ENCODE results near the gene SYT8.
A peak's percentile ranks its signal among the peaks of the same experiment; 100 is the strongest.
"Not testable (repeated sequence)": the region's sequence is repeated elsewhere in the genome, so short reads cannot be mapped to it uniquely, and the experiment has no call there.

SYT8 gene

DNA sequence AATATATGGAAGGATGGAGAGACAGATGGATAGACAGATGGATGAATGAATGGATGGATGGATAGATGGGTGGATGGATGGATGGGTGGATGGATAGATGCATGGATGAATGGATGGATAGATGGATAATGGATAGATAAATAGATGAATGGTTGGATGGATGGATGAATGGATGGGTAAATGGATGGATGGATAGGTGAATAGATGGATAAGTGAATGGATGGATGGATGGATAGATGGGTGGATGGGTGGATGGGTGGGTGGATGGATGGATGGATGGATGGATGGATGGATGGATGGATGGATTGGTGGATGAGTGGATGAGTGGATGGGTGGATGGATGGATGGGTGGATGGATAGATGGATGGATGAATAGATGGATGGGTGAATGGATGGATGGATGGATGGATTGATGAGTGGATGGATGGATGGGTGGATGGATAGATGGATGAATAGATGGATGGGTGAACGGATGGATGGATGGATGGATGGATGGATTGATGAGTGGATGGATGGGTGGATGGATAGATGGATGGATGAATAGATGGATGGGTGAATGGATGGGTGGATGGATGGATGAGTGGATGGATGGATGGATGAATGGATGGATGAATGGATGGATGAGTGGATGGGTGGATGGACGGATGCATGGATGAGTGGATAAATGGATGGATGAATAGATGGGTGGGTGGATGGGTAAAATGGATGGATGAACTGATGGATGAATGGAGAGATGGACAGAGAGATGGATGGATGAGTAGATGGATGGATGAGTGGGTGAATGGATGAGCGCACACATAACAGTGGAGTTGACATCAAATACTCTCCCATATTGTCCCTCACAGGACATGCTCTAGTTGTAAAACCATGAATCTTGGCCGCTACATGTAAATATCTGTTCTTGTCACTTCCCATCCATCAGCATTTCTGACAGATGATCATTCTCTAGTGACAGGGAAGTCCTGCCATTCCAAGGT, 26.9 kb downstream of the SYT8 start:
- DNase-seq: no peak

DNA sequence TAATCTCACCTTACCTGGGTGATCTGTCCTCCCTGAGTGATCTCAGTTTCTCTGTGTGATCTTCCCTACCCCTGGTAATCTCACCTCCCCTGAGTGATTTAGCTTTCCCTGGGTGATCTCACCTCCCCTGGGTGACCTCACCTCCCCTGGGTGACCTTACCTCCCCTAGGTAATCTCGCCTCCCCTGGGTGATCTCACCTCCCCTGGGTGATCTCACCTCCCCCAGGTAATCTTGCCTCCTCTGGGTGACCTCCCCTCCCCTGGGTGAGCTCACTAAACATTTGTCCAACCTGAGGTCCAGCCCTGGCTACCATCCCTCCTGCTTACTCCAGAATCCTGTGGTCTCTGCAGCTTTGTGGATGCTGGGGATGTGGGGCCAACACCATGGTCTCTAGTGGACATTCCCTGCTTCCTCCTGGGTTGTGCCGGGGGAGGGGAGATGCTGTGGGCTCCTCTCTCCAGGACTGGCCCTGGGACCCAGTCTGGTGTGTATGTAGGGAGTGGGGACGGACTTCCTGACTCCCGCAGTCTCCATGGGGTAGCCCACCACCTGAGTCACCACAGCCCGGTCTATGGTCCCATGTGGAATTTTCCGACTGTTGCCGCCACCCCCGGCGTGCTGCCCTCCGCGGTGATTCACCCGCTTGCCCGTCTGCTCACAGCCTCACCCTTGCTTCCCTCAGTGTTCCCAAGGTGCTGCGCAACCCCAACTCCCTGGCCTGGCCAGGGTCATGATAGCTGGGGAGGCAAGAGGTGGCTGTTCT, 28.0 kb downstream of the SYT8 start:
- DNase-seq: no peak

GRCh38 chr11:1863352-1864216, 28.8 kb downstream of the SYT8 start:
- DNase-seq: peak; percentile 18

- DNase-seq: no peak
Observed at GRCh38 chr11:1864231-1864630, 29.4 kb downstream of the SYT8 start.

- DNase-seq: no peak
Observed at GRCh38 chr11:1864831-1865665, 30.3 kb downstream of the SYT8 start.

DNA sequence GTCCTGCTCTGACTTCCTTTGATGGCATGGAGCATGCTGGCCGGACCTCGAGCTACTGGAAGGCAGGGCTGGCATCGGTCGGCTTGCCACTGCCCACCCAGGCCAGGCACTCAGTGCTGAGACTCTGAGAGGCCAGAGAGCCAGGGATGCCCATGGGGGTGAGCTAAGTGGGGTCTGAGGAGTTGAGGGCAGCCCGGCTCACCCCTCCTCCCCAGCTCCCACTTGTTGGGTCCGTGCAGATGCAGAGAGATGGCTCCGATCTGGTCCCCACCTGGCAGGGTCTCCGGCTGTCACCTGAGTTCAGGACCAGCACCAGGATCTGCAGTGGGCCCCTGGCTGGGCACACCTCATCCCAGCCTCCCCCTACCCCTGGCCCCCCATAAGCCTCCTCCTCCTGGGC, 31.4 kb downstream of the SYT8 start:
- DNase-seq: no peak

DNA sequence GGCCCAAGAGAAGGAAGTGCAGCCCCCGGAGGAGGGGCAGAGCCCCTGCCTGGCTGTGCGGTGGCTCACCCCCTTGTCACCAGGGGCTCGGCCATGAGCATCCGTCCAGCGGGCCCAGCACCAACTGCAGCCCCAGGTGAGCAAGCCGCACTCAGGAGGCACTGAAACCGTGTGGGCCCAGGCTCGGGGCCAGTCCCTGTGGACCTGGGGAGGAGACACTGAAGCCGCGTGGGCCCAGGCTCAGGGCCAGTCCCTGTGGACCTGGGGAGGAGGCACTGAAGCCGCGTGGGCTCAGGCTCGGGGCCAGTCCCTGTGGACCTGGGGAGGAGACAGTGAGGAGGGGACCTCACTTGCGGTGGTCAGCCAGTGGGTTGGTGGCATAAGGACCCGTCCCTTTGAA, 32.0 kb downstream of the SYT8 start:
- no peak for DNase-seq

GRCh38 chr11:1867381-1867780, 32.6 kb downstream of the SYT8 start:
- no peak for DNase-seq

- DNase-seq: no peak
Observed at GRCh38 chr11:1868056-1868635, 33.4 kb downstream of the SYT8 start.

DNA sequence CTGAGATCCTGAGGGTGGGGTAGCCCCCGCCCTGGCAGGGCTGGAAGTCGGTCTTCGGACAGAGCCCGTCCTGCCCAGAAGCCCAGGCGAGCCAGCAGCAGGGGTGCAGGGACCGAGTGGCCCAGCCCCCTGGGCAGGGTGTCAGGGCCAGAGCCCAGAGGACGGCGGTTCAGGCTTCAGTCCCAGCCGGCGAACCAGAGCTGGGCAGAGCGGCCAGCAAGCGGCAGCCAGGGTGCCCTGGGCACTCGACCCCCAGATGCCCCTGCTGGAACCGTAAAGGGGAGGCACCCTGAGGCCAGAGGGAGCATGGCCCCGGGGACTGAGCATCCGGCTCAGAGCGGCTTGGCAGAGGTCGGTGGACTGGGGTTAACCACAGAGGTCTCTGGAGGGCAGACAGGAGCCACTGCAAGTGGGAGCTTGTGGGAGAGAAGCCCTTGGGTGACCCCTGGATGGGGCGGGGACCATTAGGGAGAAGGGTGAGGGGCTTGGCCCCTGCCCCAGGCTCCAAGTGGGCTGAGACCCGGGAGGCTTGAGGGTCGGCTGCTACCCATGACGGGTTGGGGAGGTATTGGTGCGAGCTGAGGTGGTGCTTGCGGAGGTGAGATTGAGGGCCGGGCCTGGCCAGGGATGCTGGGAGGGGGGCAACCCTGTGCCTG, 34.0 kb downstream of the SYT8 start:
- DNase-seq: no peak

- DNase-seq: no peak
Observed at GRCh38 chr11:1869427-1870325, 34.9 kb downstream of the SYT8 start.

- DNase-seq: no peak
Observed at GRCh38 chr11:1870326-1870696, 35.5 kb downstream of the SYT8 start.

DNA sequence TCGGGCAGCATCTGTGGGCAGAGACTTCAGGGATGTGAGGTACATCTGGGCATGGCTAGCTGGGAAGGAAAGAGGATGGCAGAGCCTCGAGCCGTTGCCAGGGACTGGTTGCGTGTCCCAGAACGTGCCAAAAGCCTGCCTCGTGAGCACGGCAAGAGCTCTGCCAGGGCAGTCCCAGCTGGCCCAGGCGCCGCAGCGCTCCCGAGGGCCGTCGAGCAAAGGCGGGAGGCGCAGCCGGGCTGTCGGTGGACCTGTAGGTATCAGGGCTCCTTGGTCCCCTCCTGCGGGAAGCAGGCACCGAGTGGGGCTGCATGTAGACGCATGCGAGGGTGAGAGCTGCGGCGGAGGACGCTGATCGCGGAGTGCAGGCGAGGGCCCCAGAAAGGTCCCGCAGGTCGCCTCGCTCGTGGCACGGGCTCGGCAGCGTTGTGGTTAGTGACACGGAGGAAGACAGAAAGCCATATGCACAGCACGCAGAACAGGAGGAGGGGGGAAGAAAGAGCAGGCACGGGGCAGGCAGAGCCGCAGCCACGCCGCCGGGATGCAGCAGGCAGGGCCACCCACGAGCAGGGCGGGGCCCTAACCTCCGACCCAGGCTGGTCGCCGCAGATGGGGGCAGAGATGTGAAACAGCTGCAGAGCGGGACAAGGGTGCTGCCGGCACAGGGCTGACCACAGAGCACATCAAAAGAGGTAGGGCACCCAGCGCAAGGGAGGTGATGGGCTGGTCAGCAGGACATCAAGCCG, 36.1 kb downstream of the SYT8 start:
- no peak for DNase-seq

GRCh38 chr11:1871531-1871930, 36.7 kb downstream of the SYT8 start:
- no peak for DNase-seq

DNA sequence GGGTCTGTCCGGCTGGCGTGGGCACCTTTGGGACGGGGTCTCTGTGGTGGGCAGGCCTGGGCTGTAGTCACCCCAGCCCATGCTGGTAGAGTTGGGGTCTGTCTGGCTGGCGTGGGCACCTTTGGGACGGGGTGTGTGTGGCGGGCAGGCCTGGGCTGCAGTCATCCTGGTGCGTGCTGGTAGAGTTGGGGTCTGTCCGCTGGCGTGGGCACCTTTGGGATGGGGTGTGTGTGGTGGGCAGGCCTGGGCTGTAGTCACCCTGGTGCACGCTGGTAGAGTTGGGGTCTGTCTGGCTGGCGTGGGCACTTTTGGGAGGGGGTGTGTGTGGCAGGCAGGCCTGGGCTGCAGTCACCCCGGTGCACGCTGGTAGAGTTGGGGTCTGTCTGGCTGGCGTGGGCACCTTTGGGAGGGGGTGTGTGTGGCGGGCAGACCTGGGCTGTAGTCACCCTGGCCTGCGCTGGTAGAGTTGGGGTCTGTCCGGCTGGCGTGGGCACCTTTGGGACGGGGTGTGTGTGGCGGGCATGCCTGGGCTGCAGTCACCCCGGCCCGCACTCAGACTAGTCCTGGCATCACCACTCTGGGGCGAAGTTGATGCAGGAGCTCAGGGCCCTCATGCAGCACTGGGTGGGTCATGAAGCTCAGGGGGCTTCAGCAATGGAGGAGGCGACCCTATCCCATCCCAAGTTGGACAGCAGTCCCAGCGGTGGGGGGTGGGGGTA, 37.6 kb downstream of the SYT8 start:
- no peak for DNase-seq

GRCh38 chr11:1873048-1873812, 38.4 kb downstream of the SYT8 start:
- no peak for DNase-seq

- DNase-seq: not testable (repeated sequence)
Observed at GRCh38 chr11:1873813-1874150, 39.0 kb downstream of the SYT8 start.
